GM18499 (cell line): ENCODE data around the gene SCO1.
A peak's percentile ranks its signal among the peaks of the same experiment; 100 is the strongest.
"Not testable (repeated sequence)": the region's sequence is repeated elsewhere in the genome, so short reads cannot be mapped to it uniquely, and the experiment has no call there.

Experiments
- ATAC-seq: cut with Tn5 transposase; IDR thresholded peaks from one replicate; pipeline ENCODE4 v1.9.1; 2021; ENCODE audit warnings: moderate number of reproducible peaks; ENCODE audit not compliant: insufficient read depth, unreplicated experiment

The SCO1 gene

GRCh38 chr17:10697092-10698081, at the start of gene SCO1, which contains the start of gene ADPRM:
Gene SCO1, minus strand, starts transcription at chr17:10697533. Its CDS starts 26 bp downstream, at chr17:10697507.
Gene ADPRM, plus strand, starts transcription at chr17:10697594. Its CDS starts 7,333 bp downstream, at chr17:10704927.
- peak; percentile 88 for ATAC-seq

- ATAC-seq, result no peak
These were observed 47.9 kb upstream of the SCO1 start for GRCh38 chr17:10745231-10745630.

- no peak for ATAC-seq
These were observed 47.2 kb upstream of the SCO1 start for GRCh38 chr17:10744501-10745000.

- no peak for ATAC-seq
These were observed 46.1 kb upstream of the SCO1 start for GRCh38 chr17:10743316-10744009.

GRCh38 chr17:10742431-10742830, 45.1 kb upstream of the SCO1 start:
- ATAC-seq, result no peak

- ATAC-seq, result no peak
These were observed 44.2 kb upstream of the SCO1 start for GRCh38 chr17:10741416-10742135.

GRCh38 chr17:10739386-10739785, 42.1 kb upstream of the SCO1 start:
- no peak for ATAC-seq

GRCh38 chr17:10738521-10739258, 41.4 kb upstream of the SCO1 start:
- no peak for ATAC-seq

GRCh38 chr17:10737736-10738135, 40.4 kb upstream of the SCO1 start:
- no peak for ATAC-seq

GRCh38 chr17:10737168-10737622, 39.9 kb upstream of the SCO1 start:
- ATAC-seq, result no peak

GRCh38 chr17:10735821-10736220, 38.5 kb upstream of the SCO1 start:
- ATAC-seq, result no peak

GRCh38 chr17:10735251-10735650, 37.9 kb upstream of the SCO1 start:
- ATAC-seq, result no peak

- ATAC-seq, result no peak
These were observed 36.3 kb upstream of the SCO1 start for GRCh38 chr17:10733666-10734065.

- not testable (repeated sequence) for ATAC-seq
These were observed 34.8 kb upstream of the SCO1 start for GRCh38 chr17:10732121-10732520.

GRCh38 chr17:10731408-10731879, 34.1 kb upstream of the SCO1 start:
- ATAC-seq, result no peak

- not testable (repeated sequence) for ATAC-seq
These were observed 32.9 kb upstream of the SCO1 start for GRCh38 chr17:10730247-10730646.

- no peak for ATAC-seq
These were observed 32.2 kb upstream of the SCO1 start, which contains the start of gene TMEM220 for GRCh38 chr17:10729334-10730193. Gene TMEM220, minus strand, starts transcription at chr17:10730023. Its CDS starts 172 bp downstream, at chr17:10729851.

- ATAC-seq, result no peak
These were observed 31.1 kb upstream of the SCO1 start for GRCh38 chr17:10728331-10728892.
